Fibroblast of lung (primary cell): ENCODE measurements around the gene PDIA5. TPM values are rescaled to one million over a fixed set of nuclear protein-coding genes. Genes with fewer than 3 reads are reported as not detected.

ENCODE experiments used
- DNase-seq, 2 donors: peaks; one replicate each; pipeline versions ENCODE4 v3.0.0 to v3.0.0-alpha.2; 2010; ENCODE audit warnings: low read depth in 2 of 2
- H2AFZ ChIP-seq: 2 replicates; pipeline ENCODE4 v1.5.1; 2012; ENCODE audit warnings: low read length, control low read depth, inconsistent platforms
- H3K27ac ChIP-seq: 2 replicates; pipeline ENCODE4 v1.5.1; 2011; ENCODE audit warnings: low read length, control low read depth; ENCODE audit not compliant: insufficient read depth
- H3K27me3 ChIP-seq: 2 replicates; pipeline ENCODE4 v1.5.1; 2011; ENCODE audit warnings: mild to moderate bottlenecking, low read length; ENCODE audit not compliant: control insufficient read depth, insufficient read depth
- H3K36me3 ChIP-seq: 2 replicates; pipeline ENCODE4 v1.5.1; 2011; ENCODE audit warnings: low read length; ENCODE audit not compliant: control insufficient read depth, insufficient read depth
- H3K4me1 ChIP-seq: 2 replicates; pipeline ENCODE4 v1.5.1; 2011; ENCODE audit warnings: low read length; ENCODE audit not compliant: control insufficient read depth, insufficient read depth; ENCODE audit errors: extremely low read depth
- H3K4me2 ChIP-seq: 2 replicates; pipeline ENCODE4 v1.5.1; 2011; ENCODE audit warnings: low read length, control low read depth; ENCODE audit not compliant: insufficient read depth; ENCODE audit errors: extremely low read depth
- H3K4me3 ChIP-seq, 4 experiments: fragments of 200-600 bp in 1 of 4; sonication (generic) in 1 of 4; replicated peaks in 1 of 4; 2 replicates each; pipeline ENCODE4 v1.5.1; 2011 to 2016; ENCODE audit warnings: low read length in 4 of 4, low read depth in 3 of 4, mild to moderate bottlenecking in 3 of 4, control low read depth in 2 of 4, inconsistent platforms in 1 of 4, mixed read lengths in 1 of 4; ENCODE audit not compliant: insufficient read depth in 1 of 4; ENCODE audit errors: control extremely low read depth in 1 of 4
- H3K79me2 ChIP-seq: 2 replicates; pipeline ENCODE4 v1.5.1; 2012; ENCODE audit warnings: mild to moderate bottlenecking, low read length, inconsistent platforms; ENCODE audit not compliant: control insufficient read depth, insufficient read depth
- H3K9ac ChIP-seq: 2 replicates; pipeline ENCODE4 v1.5.1; 2011; ENCODE audit warnings: mild to moderate bottlenecking, low read length, control low read depth; ENCODE audit not compliant: insufficient read depth
- H3K9me3 ChIP-seq: 2 replicates; pipeline ENCODE4 v1.5.1; 2012; ENCODE audit warnings: low read depth, low read length; ENCODE audit not compliant: control insufficient read depth, insufficient read depth
- H4K20me1 ChIP-seq: 2 replicates; pipeline ENCODE4 v1.5.1; 2011; ENCODE audit warnings: low read length; ENCODE audit not compliant: control insufficient read depth, insufficient read depth; ENCODE audit errors: extremely low read depth
- EZH2 ChIP-seq: IDR thresholded peaks from 2 replicates; pipeline ENCODE4 v1.5.1; 2012; ENCODE audit warnings: low read length, control low read depth, mild to moderate bottlenecking; ENCODE audit errors: missing control alignments
- polyA plus RNA-seq, 2 donors: library from polyadenylated mRNA; depleted of rRNA in 1 of 2; stranded (reverse) in 1 of 2; unstranded in 1 of 2; fragments of >200 nt; gene quantifications; 2 replicates each; pipeline ENCODE4 v1.2.1, GENCODE V29; 2011 to 2012; ENCODE audit warnings: missing spikeins in 1 of 2
- total RNA-seq: library from RNA; depleted of rRNA; stranded (reverse); fragments of >200 nt; gene quantifications from 2 replicates; pipeline ENCODE4 v1.2.1, GENCODE V29; 2014
- TF ChIP-seq, protein P1 (sequence below), 2 donors: IDR thresholded peaks in 1 of 2; conservative IDR thresholded peaks in 1 of 2; 1 replicate in 1 of 2; 2 replicates in 1 of 2; pipeline ENCODE4 v1.5.1; 2011 to 2012; ENCODE audit warnings: low read length in 2 of 2, control low read depth in 1 of 2, inconsistent platforms in 1 of 2, low read depth in 1 of 2, mild to moderate bottlenecking in 1 of 2

The PDIA5 gene
- total and polyA plus RNA-seq, 2 donors (not counting 1 experiment from before 2014, with no cell fraction given): 27.9 to 51.4 TPM

DNA sequence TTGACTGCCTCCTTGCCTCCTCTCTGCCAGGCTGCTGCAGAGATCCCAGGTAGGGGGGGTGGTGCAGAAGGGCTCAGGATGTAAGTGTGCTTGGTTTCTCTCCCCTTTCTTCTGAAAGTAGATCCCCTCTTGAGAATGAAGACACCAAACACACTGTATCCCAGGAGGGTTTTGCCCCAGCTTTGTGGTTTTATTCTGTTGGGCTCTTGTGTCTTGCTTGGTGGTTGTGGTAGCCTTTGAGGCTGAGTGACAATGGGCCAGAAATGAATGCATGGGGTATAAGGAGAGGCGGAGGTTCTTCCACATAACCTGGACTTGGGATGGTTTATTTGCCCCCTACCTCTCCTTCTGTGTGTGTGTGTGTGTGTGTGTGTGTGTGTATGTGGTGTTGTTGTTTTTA, 5.7 kb downstream of the PDIA5 start:
- no peak for DNase-seq
- no peak overlapping the region for H3K27ac ChIP-seq
- H3K27me3 ChIP-seq: no peaks in the 10 kb centered on the region
- no peak overlapping the region for H3K9ac ChIP-seq
- H2AFZ ChIP-seq: no peak overlapping the region
- TF ChIP-seq EZH2: no peak
- TF ChIP-seq, protein P1, sequence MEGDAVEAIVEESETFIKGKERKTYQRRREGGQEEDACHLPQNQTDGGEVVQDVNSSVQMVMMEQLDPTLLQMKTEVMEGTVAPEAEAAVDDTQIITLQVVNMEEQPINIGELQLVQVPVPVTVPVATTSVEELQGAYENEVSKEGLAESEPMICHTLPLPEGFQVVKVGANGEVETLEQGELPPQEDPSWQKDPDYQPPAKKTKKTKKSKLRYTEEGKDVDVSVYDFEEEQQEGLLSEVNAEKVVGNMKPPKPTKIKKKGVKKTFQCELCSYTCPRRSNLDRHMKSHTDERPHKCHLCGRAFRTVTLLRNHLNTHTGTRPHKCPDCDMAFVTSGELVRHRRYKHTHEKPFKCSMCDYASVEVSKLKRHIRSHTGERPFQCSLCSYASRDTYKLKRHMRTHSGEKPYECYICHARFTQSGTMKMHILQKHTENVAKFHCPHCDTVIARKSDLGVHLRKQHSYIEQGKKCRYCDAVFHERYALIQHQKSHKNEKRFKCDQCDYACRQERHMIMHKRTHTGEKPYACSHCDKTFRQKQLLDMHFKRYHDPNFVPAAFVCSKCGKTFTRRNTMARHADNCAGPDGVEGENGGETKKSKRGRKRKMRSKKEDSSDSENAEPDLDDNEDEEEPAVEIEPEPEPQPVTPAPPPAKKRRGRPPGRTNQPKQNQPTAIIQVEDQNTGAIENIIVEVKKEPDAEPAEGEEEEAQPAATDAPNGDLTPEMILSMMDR (conservative IDR thresholded peaks at IDR 0.05 in 1 of 2, IDR thresholded peaks at IDR 0.05 in 1 of 2; ENCODE audit: low read depth in 1 of 2, low read length in 2 of 2): no peak
- no peak overlapping the region for H3K4me3 ChIP-seq
- no peaks in the 10 kb centered on the region for H3K9me3 ChIP-seq
- peaks cover 2% of the 10 kb centered on the region for H3K4me1 ChIP-seq
- H3K4me2 ChIP-seq: no peak overlapping the region
- H3K79me2 ChIP-seq: peaks cover 78% of the 10 kb centered on the region
- H3K36me3 ChIP-seq: no peaks in the 10 kb centered on the region
- H4K20me1 ChIP-seq: peaks cover 3% of the 10 kb centered on the region

DNA sequence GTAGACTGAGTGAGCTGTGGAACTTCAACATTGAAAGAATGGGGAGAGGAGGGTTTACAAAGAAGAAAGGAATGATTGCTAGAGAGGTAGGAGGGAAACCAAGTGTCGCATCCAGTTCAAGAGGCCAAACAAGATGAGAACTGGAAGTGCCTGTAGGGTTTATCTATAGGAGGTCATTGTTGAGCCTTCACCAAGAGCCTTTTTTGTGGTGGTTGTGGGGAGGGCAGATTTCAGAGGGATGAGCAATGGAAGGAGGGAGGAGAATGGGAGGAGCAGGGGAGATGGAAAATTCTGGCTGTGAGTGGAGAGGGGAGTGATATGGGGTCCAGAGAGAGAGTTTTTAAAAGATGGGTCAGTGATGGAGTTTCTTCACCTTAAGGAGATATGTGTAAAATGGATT, 8.5 kb downstream of the PDIA5 start:
- peak in 1 of 2 donors; percentile 35 for DNase-seq
- no peaks in the 10 kb centered on the region for H3K36me3 ChIP-seq
- H3K4me1 ChIP-seq: peaks cover 8% of the 10 kb centered on the region
- peaks cover 63% of the 10 kb centered on the region for H3K79me2 ChIP-seq
- H3K27ac ChIP-seq: no peak overlapping the region
- H3K4me2 ChIP-seq: no peak overlapping the region
- H4K20me1 ChIP-seq: peaks cover 3% of the 10 kb centered on the region
- H3K27me3 ChIP-seq: no peaks in the 10 kb centered on the region
- no peak overlapping the region for H3K4me3 ChIP-seq
- no peaks in the 10 kb centered on the region for H3K9me3 ChIP-seq
- no peak overlapping the region for H2AFZ ChIP-seq
- H3K9ac ChIP-seq: no peak overlapping the region
- TF ChIP-seq, protein P1 (conservative IDR thresholded peaks at IDR 0.05 in 1 of 2, IDR thresholded peaks at IDR 0.05 in 1 of 2; ENCODE audit: low read depth in 1 of 2, low read length in 2 of 2): no peak
- TF ChIP-seq EZH2: no peak

DNA sequence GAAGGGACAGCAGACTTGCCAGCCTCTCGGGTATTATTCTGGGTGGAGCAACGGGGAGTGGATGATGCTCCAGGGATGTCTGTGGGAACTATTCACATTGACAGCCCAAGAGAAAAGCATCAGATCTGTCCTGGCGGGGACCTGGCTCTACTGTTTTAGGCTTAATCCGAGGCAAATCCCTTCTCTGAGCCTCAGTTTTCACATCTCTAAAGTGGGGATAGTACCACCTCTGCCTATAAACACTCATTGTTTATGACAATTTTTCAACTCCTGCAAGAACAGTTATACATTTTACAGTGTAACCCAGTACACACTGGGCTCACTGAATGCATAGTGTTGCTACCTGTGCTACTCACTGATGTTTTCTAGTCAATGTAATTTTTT, 9.3 kb downstream of the PDIA5 start:
- H3K36me3 ChIP-seq: no peaks in the 10 kb centered on the region

More for the DNA sequence above, 9.3 kb downstream of the PDIA5 start:
- Histone ChIP-seq H3K9ac (no peak overlapping the region), H3K27me3 (no peaks in the 10 kb centered on the region), H3K4me3 (no peak overlapping the region), H4K20me1 (peaks cover 4% of the 10 kb centered on the region), H3K79me2 (peaks cover 65% of the 10 kb centered on the region), H3K4me2 (no peak overlapping the region), H3K9me3 (no peaks in the 10 kb centered on the region), H3K4me1 (peaks cover 8% of the 10 kb centered on the region), H3K27ac (no peak overlapping the region), H2AFZ (no peak overlapping the region)
- no peak for DNase-seq
- TF ChIP-seq EZH2: no peak
- TF ChIP-seq, protein P1 (conservative IDR thresholded peaks at IDR 0.05 in 1 of 2, IDR thresholded peaks at IDR 0.05 in 1 of 2; ENCODE audit: low read depth in 1 of 2, low read length in 2 of 2): no peak
